ENCODE measurements around the gene TMEM106B. TPM values are rescaled to one million over a fixed set of nuclear protein-coding genes. Genes with fewer than 3 reads are reported as not detected.

The TMEM106B gene
- total and polyA plus RNA-seq, 2 of the 4 experiments (the other 2 are of a cell fraction) = 24.7 to 59.5 TPM

DNA sequence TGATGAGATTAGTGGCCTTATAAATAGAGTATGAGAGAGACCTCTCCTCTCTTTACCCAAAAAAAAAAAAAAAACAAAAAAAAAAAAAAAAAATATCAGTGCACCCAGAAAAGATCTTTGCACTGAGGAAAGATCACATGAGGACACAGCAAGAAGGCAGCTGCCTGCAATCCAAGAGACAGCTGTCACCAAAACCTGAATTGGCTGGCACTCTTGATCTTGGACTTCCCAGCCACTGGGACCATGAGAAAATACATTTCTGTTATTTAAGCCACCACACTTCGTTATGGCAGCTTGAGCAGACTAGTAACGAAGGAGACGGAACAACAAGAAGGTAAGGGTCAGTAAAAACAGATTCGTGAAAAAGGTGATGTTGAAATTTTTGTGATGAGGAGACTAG, 47.0 kb downstream of the TMEM106B start:
- Histone ChIP-seq H2AK5ac (ENCODE audit: low read depth, low read length) (no peak overlapping the region), H2BK15ac (ENCODE audit: low read depth, low read length) (no peak overlapping the region), H3K56ac (ENCODE audit: extremely low read depth, insufficient read depth, low read length) (no peak overlapping the region), H4K5ac (ENCODE audit: low read depth, low read length) (no peak overlapping the region), H3K9me1 (ENCODE audit: insufficient read depth, low read length) (no peaks in the 10 kb centered on the region), H4K8ac (ENCODE audit: low read depth in 2 of 2, low read length in 2 of 2) (no peak overlapping the region), H2AK9ac (replicated peaks; ENCODE audit: low read depth, low read length, poor library complexity) (no peak overlapping the region), H2AFZ (replicated peaks; ENCODE audit: low read length, poor library complexity) (no peak overlapping the region), H3K4ac (ENCODE audit: low read depth, low read length) (no peak overlapping the region), H3K27ac (ENCODE audit: insufficient read depth, low read length) (no peak overlapping the region), H3K79me1 (ENCODE audit: low read depth in 1 of 2, low read length in 2 of 2) (no peaks in the 10 kb centered on the region), H2BK5ac (ENCODE audit: low read depth, low read length, poor library complexity, severe bottlenecking) (no peak overlapping the region), H4K20me1 (ENCODE audit: insufficient read depth, low read length) (no peaks in the 10 kb centered on the region), H3K9me3 (ENCODE audit: control insufficient read depth, insufficient read depth, low read length) (no peaks in the 10 kb centered on the region), H3K18ac (ENCODE audit: low read depth, low read length) (no peak overlapping the region), H3K4me3 (ENCODE audit: insufficient read depth, low read depth, low read length) (no peak overlapping the region), H3K4me2 (ENCODE audit: low read depth, low read length) (peak overlapping the region; percentile 72), H3K14ac (replicated peaks; ENCODE audit: low read depth, low read length) (no peak overlapping the region), H2BK20ac (ENCODE audit: low read depth, low read length) (no peak overlapping the region), H3K27me3 (ENCODE audit: control insufficient read depth, insufficient read depth, low read length) (no peaks in the 10 kb centered on the region), H3K4me1 (ENCODE audit: control insufficient read depth, insufficient read depth, low read length) (no peaks in the 10 kb centered on the region), H3K36me3 (ENCODE audit: control insufficient read depth, insufficient read depth, low read length) (no peaks in the 10 kb centered on the region), H3K9ac (ENCODE audit: low read depth, low read length) (no peak overlapping the region), H2BK120ac (ENCODE audit: low read depth, low read length) (no peak overlapping the region), H3K23ac (ENCODE audit: low read depth, low read length) (no peak overlapping the region), H4K91ac (ENCODE audit: insufficient read depth, low read depth, low read length) (no peak overlapping the region)
- 82 to 100% methylated on average over 1 to 2 of the region's 4 CpGs for WGBS, 2 experiments (ENCODE audit: extremely low coverage in 2 of 2, insufficient read length in 1 of 2)
- POLR2A ChIA-PET (ENCODE audit: unreplicated experiment) = no interaction called here
- in situ Hi-C loops (cut with MboI; ENCODE audit: low sequenced_read_pairs) (no loop called here), dilution Hi-C loops (cut with HindIII; ENCODE audit: low sequenced_read_pairs, unreplicated experiment) (no loop called here), intact Hi-C loops (cut with micrococcal nuclease) (no loop called here)
- no peak for DNase-seq
- ATAC-seq (ENCODE audit: low read depth) = no peak
- TF ChIP-seq, protein P1, sequence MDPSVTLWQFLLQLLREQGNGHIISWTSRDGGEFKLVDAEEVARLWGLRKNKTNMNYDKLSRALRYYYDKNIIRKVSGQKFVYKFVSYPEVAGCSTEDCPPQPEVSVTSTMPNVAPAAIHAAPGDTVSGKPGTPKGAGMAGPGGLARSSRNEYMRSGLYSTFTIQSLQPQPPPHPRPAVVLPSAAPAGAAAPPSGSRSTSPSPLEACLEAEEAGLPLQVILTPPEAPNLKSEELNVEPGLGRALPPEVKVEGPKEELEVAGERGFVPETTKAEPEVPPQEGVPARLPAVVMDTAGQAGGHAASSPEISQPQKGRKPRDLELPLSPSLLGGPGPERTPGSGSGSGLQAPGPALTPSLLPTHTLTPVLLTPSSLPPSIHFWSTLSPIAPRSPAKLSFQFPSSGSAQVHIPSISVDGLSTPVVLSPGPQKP (IDR thresholded peaks at IDR 0.05; ENCODE audit: borderline replicate concordance, low read depth, low read length) = no peak
- TF ChIP-seq, protein P2, sequence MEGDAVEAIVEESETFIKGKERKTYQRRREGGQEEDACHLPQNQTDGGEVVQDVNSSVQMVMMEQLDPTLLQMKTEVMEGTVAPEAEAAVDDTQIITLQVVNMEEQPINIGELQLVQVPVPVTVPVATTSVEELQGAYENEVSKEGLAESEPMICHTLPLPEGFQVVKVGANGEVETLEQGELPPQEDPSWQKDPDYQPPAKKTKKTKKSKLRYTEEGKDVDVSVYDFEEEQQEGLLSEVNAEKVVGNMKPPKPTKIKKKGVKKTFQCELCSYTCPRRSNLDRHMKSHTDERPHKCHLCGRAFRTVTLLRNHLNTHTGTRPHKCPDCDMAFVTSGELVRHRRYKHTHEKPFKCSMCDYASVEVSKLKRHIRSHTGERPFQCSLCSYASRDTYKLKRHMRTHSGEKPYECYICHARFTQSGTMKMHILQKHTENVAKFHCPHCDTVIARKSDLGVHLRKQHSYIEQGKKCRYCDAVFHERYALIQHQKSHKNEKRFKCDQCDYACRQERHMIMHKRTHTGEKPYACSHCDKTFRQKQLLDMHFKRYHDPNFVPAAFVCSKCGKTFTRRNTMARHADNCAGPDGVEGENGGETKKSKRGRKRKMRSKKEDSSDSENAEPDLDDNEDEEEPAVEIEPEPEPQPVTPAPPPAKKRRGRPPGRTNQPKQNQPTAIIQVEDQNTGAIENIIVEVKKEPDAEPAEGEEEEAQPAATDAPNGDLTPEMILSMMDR (conservative IDR thresholded peaks at IDR 0.05; ENCODE audit: low read depth, low read length) = no peak
- TF ChIP-seq CEBPB (IDR thresholded peaks at IDR 0.05; ENCODE audit: low read depth, low read length) (no peak), RAD21 (IDR thresholded peaks at IDR 0.05; ENCODE audit: low read length) (no peak), RFX5 (IDR thresholded peaks at IDR 0.05; ENCODE audit: low read depth, low read length) (no peak), BHLHE40 (IDR thresholded peaks at IDR 0.05; ENCODE audit: low read depth, low read length) (no peak), POLR2A (IDR thresholded peaks at IDR 0.05; ENCODE audit: low read depth, low read length) (no peak), CHD1 (IDR thresholded peaks at IDR 0.05; ENCODE audit: low read depth, low read length) (no peak), MXI1 (IDR thresholded peaks at IDR 0.05; ENCODE audit: borderline replicate concordance, low read depth, low read length) (no peak), MAFK (IDR thresholded peaks at IDR 0.05; ENCODE audit: low read depth, low read length) (no peak), SMC3 (IDR thresholded peaks at IDR 0.05; ENCODE audit: low read depth, low read length) (no peak), FOS (IDR thresholded peaks at IDR 0.05; ENCODE audit: low read depth, low read length) (no peak), RCOR1 (IDR thresholded peaks at IDR 0.05; ENCODE audit: insufficient replicate concordance, low read length) (no peak), NFE2L2 (IDR thresholded peaks at IDR 0.05; ENCODE audit: low read depth, low read length) (no peak), MAZ (IDR thresholded peaks at IDR 0.05; ENCODE audit: borderline replicate concordance, low read depth, low read length) (no peak)
- TF ChIP-seq, protein P3, sequence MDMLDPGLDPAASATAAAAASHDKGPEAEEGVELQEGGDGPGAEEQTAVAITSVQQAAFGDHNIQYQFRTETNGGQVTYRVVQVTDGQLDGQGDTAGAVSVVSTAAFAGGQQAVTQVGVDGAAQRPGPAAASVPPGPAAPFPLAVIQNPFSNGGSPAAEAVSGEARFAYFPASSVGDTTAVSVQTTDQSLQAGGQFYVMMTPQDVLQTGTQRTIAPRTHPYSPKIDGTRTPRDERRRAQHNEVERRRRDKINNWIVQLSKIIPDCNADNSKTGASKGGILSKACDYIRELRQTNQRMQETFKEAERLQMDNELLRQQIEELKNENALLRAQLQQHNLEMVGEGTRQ (IDR thresholded peaks at IDR 0.05; ENCODE audit: low read depth, low read length) = no peak
- CTCF ChIA-PET = no interaction called here
- BruUV-seq (replicated peaks) = no TSS peak

Data from IMR-90 (cell line).